ENCODE measurements around the gene GNGT1.

Gene GNGT1

GRCh38 chr7:93943816-93944540 is 37.6 kb downstream of the GNGT1 start:
- DNase-seq = no peak

- no peak for DNase-seq
Observed at GRCh38 chr7:93944673-93945072, 38.3 kb downstream of the GNGT1 start.

GRCh38 chr7:93945083-93945482 is 38.7 kb downstream of the GNGT1 start:
- no peak for DNase-seq

GRCh38 chr7:93945756-93946535 is 39.6 kb downstream of the GNGT1 start:
- DNase-seq = no peak

- no peak for DNase-seq
Observed at GRCh38 chr7:93948106-93948505, 41.7 kb downstream of the GNGT1 start.

GRCh38 chr7:93948873-93949272 is 42.5 kb downstream of the GNGT1 start:
- DNase-seq = no peak

GRCh38 chr7:93949423-93949822 is 43.1 kb downstream of the GNGT1 start:
- no peak for DNase-seq

GRCh38 chr7:93955304-93955703 is 48.9 kb downstream of the GNGT1 start:
- no peak for DNase-seq

- DNase-seq = no peak
Observed at GRCh38 chr7:93957767-93958166, 51.4 kb downstream of the GNGT1 start.

GRCh38 chr7:93958216-93958615 is 51.8 kb downstream of the GNGT1 start:
- no peak for DNase-seq

- no peak for DNase-seq
Observed at GRCh38 chr7:93958651-93959050, 52.3 kb downstream of the GNGT1 start.

All from activated CD4-positive, alpha-beta T cell treated with anti-CD3 and anti-CD28 coated beads for 48 hours (primary cell).